HL-60/S4 (cell line): ENCODE data around the gene FAM89B.

Experiments
- in situ Hi-C: fragments of 300-500 bp; cut with MboI; formaldehyde crosslinking; loops from 2 replicates; pipeline ENCODE4 v1.14.3; 2022; ENCODE audit warnings: low sequenced_read_pairs

FAM89B gene

DNA sequence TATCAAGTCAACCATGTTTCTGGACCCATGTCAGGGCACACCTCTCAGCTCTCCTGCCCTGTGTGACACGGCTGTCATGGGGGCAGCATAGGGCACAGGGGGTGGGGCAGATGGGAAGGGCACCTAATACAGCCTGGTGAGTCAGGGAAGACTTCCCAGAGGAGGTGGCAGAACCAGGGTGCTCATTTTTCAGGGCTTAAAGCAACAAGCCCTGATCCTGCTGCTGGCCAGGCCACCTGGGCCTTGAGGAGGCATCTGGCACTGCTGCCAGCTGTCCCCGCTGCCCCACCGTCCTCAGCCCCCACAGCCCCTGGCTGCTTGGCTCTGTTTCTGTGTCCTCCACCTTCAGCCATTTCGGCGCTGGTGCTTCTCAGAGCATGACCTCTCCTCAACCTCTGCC is 37.3 kb downstream of the FAM89B start:
- in situ Hi-C loops: no loop called here

DNA sequence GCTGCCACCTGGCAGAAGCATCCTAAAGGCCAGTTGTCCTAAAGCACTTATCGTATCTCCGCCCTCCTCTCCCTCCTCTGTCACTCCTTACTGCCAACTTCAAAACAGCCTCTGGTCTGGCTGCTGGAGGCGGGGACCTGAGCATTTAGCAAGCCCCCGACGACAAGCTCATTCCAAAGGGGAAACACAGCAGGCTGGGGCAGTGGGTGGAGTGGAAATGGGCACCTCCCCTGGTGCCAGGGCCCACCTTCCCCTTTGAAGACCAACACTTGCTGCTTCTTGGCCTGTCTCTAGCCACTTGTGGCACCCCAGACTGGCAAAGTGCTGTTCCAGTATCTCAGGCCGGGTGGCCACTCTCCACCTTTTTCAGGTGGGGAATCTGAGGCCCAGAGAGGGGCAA is 38.1 kb downstream of the FAM89B start:
- in situ Hi-C loops: no loop called here

DNA sequence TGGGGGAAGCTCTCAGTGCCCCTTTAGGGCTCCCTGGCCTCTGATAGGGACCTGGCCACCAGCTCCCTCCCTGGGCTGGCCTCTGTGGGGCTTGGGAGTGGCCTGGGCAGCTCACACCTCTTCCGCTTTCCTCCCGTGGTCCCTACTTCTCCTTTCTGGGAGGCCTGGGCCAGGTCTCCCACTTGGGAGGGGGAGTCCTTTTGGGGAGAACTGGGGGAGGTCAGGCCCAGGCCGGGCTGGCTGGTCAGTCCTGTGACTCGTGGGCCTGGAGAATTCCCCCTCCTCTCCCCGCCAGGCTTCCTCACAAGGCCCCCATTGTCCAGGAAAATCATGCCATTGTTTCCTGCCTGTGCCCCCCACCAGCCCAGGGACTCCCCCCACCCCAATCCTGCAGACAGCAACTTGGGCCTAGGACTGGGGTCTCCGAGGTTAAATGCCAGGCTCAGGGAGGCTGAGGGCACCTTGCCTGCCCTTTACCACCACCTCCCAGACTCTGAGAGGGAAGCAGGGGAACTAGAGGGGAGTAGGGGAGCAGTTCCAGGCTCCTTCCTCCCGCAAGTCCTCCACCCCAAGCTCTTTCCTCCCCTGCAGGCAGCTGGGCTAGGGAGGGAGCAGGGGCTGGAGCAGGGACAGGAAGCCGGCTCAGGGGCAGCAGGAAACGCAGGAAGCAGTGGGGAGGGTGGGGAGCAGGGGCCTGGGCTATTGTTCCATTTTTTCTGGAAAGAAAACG is 38.9 kb downstream of the FAM89B start:
- in situ Hi-C loops: no loop called here

DNA sequence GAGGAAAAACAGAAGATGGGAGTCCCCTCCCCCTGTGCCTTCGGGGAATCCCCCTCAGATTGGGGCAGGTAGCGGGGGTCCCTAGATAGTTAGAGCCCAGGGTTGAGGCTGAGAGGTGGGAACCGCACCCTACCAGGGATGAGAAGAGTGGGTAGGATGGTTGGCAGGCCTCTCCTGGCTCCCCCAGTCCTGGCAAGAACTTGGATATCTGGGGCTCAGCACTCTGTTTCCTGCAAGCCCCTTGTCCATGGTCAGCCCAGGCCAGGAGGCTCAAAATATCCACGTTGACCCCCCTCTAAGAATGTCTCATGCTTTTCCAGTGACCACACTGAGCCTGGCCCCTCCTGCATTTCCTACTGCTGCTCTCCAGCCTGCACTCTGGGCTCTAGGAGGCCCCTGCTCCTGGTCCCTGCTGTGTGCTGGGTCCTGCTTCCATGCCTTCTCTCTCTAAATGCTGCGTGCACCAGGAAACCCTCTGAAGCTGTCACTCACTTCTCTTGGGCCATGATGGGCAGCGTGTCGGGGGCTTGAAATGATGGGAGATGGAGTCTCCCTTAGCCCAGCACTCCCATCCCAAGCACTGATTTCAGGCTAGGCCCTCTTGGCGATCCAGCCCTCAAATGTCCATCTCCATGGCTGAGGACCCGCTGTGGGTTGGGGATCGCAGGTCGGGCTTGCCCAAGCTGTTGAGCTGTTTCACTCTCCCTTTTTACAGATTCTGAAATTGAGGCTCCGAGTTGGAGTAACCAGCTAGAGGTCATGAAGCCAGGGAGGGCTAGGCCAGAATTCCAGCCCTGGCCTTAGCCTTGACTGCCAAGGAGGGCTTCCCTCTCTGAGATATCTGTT is 39.6 kb downstream of the FAM89B start:
- in situ Hi-C loops: no loop called here

DNA sequence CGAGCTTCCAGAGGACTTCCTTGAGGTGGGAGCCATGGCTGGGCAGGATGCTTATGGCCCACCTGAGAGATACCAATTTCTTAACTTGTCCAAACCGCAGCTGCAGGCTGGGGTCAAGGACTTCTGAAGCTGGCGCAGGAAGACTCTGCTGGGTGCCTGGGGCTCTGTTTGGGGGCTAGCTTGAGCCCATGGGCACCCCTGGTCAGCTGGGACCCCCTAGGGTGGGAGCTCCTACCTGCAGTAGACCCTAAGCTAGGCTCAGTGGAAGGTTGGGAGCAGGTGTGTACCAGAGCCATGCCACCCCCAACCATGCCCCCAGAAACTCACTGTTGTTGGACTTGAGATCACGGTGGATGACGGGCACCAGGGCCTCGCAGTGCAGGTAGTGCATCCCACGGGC is 40.4 kb downstream of the FAM89B start:
- in situ Hi-C loops: no loop called here

DNA sequence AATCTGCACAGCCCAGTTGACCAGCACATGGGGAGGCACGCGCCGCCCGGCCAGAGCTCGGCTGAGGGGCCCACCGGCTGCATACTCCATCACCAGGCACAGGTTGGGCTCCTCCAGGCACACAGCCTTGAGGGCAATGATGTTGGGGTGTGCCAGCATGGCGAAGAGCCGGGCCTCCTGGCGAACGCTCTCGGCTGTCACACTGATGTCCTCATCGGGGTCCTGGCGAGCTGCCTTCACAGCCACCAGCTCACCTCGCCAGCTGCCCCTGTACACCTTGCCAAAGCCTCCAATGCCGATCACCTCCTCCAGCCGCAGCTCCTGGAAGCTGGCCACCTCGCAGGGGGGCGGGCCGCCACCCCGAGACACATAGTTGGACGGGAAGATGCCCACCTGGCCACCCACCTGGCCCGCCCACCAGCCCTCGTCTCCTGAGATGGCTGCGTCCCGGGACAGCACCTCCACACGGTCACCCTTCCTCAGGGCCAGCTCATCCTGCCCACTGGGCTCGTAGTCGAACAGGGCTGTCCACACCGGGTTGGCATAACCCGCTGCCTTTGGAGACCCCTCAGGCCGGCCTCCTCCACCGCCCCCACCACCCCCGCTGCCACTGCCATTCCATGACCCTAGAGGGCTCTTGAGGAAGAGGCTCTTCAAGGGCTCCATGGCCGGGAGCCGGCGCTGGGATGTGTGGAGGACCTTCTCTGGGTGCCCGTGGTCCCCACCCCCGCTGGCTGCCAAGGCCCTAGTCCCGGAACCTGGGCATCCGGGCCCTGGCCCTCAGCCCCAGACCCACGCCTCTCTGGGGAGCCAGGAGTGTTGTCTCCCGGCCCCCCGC is 41.0 kb downstream of the FAM89B start:
- in situ Hi-C loops: no loop called here

DNA sequence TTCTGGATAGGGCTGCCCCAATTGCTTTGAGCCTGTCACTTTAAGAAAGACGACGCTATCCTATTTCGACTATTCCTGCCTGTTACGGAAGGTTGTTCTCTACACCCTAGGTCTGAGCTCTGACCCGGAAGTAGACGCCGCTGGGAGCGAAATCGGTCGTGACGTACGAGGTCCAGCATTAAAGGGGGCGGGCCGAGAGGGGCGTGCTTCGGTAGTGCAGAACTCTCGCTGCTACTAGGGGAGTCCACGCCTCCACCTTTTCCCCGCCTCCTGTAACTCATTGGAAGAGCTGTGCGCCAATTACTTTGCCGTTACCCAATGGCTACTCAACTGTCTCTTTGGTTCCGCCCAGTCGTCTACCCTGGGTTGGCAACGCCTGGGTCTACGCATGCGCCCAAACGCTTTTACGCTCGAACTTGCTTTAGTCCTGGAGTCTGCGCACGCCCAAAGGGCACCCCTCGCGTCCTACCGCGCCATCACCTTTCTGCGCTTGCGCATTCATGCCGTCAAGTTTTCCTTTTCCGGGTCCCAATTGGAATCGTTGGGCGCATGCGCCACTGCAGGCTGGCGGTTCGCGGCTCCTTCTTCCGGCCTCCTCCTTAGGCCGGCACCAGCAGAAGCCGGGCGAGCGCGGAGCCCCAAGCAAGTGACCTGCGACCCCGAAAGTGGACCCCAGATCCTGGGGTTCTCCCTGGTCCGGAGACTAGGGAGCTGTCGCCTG is 43.1 kb downstream of the FAM89B start, which contains the start of gene PCNX3:
Gene PCNX3, plus strand, starts transcription at position 548 of the 721 bp plus-strand sequence. CDS start 536 bp downstream, outside the sequence.
- in situ Hi-C loops: no loop called here

DNA sequence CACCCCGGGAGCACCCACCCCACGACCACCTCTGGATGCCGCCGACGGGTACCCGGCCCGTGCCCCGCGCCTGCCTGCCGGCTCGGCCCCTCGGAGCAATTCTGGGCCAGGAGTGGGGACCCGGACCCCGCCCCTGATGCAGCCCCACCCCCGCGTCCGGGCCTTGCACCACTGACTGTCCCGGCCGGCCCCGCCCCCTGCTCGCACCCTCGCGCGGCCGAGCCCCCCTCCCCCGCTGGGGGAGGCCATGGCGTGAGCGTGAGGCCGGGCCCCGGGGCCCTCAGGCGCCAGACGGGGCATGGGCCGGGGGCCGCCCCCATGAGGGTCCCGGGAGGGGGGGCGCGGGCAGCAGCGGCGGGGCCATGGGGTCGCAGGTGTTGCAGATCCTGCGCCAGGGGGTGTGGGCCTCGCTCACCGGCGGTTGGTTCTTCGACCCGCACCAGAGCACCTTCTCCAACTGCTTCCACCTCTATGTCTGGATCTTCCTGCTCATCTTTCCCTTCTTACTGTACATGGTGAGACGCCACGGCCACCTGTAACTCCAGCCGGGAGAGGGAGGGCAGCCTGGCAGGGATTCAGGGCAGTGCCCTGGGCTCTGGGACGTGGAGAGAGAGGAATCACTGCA is 43.7 kb downstream of the FAM89B start:
- in situ Hi-C loops: no loop called here

DNA sequence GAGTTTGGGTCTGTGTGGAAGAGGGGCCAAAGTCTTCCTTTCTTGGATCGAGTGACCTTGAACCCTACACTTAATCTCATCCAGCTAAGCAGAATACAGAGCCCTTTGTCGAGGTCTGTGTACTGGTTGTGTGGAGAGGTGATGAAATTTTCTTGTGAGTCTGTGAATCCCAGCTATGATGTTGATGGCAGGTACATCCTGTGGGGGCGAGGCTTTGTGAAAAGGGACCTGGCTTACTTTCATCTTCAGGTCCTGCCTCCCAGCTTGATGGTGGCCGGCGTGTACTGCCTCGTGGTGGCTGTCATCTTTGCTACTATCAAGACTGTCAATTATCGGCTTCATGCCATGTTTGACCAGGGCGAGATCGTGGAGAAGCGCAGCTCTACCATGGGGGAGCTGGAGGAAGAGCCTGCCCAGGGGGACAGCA is 44.2 kb downstream of the FAM89B start:
- in situ Hi-C loops: no loop called here

DNA sequence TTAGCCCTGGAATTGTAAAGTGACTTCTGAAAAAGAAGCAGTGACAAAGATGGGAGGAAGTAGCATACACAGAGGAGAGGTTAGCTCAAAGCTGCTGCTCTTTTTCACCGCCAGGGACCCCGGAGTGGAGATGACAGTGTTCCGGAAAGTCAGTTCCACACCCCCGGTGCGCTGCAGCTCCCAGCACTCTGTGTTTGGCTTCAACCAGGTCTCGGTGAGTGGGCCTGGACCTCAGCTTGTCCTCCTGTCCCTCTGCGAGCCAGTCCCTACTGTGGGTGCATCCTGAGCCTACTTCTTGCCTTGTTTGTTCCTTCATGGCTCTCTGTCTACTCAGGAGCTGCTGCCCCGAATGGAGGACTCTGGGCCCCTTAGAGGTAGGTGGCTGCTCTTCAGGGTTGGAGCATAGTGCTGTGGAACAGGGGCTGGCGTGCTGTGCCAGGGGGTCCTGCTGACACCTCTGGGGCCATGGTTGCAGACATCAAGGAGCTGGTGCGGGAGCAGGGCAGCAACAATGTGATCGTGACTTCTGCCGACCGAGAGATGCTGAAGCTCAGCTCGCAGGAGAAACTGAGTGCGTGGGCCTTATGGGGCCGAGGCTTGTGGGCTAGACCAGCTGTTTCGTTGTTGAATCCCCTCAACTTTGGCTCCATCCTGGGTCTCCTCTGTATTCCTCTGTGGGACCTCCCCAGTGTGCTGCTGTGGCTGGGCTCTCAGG is 45.0 kb downstream of the FAM89B start:
- in situ Hi-C loops: no loop called here

DNA sequence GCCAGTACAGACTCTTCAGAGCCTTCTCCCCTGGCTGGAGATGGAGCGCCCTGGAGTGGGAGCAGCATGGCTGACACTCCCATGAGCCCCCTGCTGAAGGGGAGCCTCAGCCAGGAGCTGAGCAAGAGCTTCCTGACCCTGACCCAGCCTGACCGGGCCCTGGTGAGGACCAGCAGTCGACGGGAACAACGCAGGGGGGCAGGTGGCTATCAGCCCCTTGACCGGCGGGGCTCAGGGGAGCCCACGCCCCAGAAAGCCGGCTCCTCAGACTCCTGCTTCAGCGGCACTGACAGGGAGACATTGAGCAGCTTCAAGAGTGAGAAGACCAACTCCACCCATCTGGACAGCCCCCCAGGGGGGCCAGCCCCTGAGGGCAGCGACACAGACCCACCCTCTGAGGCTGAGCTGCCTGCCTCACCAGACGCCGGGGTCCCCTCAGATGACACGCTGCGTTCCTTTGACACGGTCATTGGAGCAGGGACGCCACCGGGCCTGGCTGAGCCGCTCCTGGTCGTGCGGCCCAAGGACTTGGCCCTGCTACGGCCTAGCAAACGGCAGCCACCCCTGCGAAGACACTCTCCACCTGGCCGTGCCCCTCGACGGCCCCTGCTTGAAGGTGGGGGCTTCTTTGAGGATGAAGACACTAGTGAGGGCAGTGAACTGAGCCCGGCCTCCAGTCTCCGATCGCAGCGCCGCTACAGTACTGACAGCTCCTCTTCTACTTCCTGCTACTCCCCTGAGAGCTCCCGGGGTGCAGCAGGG is 45.8 kb downstream of the FAM89B start:
- in situ Hi-C loops: no loop called here

DNA sequence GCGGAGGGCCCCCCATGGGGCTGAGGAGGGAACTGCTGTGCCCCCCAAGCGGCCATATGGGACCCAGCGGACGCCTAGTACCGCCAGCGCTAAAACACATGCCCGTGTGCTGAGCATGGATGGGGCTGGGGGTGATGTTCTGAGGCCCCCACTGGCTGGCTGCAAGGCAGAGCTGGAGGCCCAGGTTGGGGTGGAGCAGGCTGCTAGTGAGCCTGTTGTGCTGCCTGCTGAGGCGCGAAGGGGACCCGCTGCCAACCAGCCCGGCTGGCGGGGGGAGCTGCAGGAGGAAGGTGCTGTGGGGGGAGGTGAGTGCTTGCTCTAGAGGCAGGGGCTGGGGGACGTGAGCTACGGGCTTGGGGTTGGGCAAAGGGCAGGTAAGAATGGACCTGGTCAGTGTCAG is 46.4 kb downstream of the FAM89B start:
- in situ Hi-C loops: no loop called here

DNA sequence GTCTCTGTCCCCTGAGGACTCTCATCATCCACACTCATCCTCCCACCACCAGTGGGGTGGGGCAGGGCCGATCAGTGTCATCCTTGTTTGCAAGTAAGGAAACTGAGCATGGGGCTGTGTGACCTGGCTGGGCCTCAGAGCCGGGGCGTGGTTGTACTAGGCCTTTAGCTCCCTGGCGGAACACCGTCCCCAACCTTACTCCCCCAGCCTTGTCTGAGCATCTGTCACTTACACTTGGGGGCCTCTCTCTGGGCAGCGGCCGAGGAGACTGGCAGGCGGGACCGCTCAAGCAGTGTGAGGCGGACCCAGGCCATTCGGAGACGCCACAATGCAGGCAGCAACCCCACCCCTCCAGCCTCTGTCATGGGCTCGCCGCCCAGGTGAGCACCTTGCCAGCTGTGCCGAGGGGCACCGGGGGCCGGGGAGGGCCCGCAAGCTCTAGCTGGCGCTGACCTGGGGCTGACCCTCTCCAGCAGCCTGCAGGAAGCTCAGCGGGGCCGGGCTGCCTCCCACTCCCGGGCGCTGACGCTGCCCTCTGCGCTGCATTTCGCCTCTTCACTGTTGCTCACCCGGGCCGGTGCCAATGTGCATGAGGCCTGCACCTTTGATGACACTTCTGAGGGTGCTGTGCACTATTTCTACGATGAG is 47.1 kb downstream of the FAM89B start:
- in situ Hi-C loops: no loop called here

DNA sequence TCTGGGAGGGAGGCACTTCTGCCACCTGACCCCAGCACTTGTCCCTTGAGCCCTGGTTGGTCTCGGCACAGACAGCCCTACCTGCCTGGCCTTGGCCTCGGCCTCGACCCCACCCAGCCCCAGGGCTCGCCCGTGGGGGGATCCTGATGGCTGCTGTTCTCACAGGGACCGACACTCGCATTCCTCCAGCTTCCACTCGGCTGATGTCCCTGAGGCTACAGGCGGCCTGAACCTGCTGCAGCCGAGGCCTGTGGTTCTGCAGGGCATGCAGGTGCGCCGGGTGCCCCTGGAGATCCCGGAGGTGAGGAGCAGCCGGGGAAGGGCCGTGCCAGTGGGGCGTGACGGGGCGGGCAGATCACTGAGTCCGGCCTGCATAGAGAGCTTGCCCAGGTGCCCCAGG is 48.3 kb downstream of the FAM89B start:
- in situ Hi-C loops: no loop called here

DNA sequence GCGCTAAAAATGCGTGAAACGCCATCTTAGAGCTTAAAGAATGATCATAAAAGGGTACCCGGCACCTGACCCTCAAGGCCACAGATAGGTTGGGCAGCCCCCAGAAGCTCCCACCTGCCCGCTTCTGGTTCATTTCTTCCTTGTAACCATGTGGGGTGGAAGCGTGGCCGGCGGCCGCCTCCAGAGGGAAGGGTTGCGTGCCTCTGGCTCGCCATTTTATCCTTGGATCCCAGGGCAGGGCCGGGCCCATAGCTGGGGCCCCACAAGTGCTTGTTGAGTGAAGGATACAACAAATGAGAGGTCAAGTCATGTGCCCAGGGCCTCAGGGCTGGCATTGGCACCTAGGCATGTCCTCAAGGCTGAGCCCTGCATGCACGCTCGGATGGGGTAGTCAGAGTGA is 49.1 kb downstream of the FAM89B start:
- in situ Hi-C loops: no loop called here

DNA sequence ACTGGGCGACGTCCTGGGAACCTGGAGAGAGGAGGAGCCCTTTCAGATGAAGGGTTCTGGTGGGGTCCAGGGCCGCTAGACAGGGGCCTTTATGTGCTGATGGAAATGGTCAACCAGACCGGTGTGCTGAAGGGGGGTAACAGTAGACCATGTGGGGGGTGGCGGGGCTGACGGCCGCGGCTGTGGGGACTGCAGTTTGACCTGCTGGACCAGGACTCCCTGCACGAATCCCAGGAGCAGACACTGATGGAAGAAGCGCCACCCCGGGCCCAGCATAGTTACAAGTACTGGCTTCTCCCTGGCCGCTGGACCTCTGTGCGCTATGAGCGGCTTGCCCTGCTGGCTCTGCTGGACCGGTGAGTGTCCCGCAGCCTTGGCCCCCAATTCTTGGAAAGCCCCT is 49.7 kb downstream of the FAM89B start:
- in situ Hi-C loops: no loop called here

DNA sequence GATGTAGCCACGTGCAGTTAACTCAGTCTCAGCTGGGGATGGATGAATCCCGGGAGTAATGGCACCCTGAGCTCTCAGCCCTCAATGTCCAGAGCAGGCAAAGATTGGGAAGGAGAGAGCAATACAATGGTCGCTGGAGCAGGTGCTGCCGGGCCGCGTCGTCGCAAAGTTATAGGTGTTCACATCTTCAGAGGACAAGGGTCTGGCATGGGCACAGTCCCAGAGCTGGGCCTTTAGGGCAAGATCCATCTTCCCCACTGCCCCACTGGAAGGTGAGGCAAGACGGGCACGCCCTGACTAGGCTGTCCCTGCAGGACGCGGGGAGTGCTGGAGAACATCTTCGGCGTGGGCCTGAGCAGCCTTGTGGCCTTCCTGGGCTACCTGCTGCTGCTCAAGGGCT is 50.8 kb downstream of the FAM89B start:
- in situ Hi-C loops: no loop called here
